A549 treated with DMSO at 1 μM for 4 hours (cell line): ENCODE measurements around the gene GLRA3. TPM values are rescaled to one million over a fixed set of nuclear protein-coding genes. Genes with fewer than 3 reads are reported as not detected.

ENCODE experiments used
- total RNA-seq: library from RNA; stranded (reverse); fragments of 200-300 nt; extraction: Qiagen RNA extraction; gene quantifications from 5 replicates; pipeline ENCODE4 v1.2.3, GENCODE V29; 2022; ENCODE audit warnings: low read depth

The GLRA3 gene
- total RNA-seq: not detected in 5 replicates

DNA sequence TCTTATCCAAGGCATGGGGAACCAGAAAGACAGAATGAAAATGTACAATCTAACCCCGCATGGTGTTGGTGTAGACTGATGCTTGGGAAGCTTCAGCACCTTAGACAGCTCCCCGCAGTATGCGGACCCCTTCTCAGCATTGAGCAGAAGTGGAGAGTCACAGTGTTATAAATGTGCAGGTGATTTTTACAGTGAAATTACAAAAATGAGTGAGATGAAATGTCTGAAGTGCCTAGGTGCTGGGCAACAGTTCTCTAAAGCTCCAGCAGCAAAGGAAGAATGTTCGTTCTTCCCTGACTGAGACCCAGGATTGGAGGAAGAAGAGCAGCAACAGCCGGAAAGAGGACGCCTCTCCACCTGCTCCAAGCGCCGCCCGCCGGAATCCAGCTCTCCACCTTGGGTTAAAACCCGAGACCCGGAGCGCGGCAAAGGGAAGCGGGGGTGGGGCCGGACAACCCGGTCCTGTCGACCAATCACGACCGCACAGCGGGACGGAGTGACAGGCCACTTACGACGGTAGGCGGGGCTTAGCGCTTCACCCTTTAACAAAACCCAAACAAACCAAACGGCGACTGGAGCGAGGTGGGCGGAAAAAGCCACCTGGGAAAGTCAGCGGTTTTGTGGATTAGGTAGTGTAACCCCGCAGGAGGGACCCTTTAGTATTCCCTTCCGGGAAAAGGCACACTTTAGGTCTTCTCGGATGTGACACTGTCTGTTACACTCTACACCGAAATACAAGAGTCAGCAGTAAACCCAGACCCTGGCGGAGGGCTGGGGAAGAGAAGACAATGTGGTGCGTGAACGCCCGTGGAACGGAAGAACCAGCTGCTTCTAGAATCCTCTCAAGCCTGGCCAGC lies at the start of gene GLRA3:
Gene GLRA3, minus strand, starts transcription at position 403 of the 857 bp plus-strand sequence. CDS start 436 bp downstream, outside the sequence.

Other genes with a start within 250 kb of the GLRA3 start
- not detected in 5 replicates for gene ADAM29, start 89.1 kb upstream of the GLRA3 start, total RNA-seq